Endothelial cell (in vitro differentiated cells): ENCODE data around the gene ZDHHC18. TPM values are rescaled to one million over a fixed set of nuclear protein-coding genes. Genes with fewer than 3 reads are reported as not detected.
A peak's percentile ranks its signal among the peaks of the same experiment; 100 is the strongest.

ENCODE experiments used
- DNase-seq: peaks from one replicate; pipeline ENCODE4 v3.0.0; 2021; ENCODE audit warnings: low spot score
- H3K27ac Mint-ChIP-seq: one replicate; pipeline ENCODE4 v1.8.0; 2021; ENCODE audit warnings: mixed read lengths, inconsistent platforms; ENCODE audit not compliant: unreplicated experiment
- H3K27me3 Mint-ChIP-seq: one replicate; pipeline ENCODE4 v1.8.0; 2021; ENCODE audit warnings: mild to moderate bottlenecking, moderate library complexity, mixed read lengths, inconsistent platforms; ENCODE audit not compliant: unreplicated experiment
- H3K36me3 Mint-ChIP-seq: one replicate; pipeline ENCODE4 v1.8.0; 2021; ENCODE audit warnings: mild to moderate bottlenecking, low read depth, mixed read lengths, inconsistent platforms; ENCODE audit not compliant: unreplicated experiment
- H3K4me1 Mint-ChIP-seq: one replicate; pipeline ENCODE4 v1.8.0; 2021; ENCODE audit warnings: mild to moderate bottlenecking, mixed read lengths, inconsistent platforms; ENCODE audit not compliant: unreplicated experiment
- H3K4me3 Mint-ChIP-seq: one replicate; pipeline ENCODE4 v1.8.0; 2021; ENCODE audit warnings: mild to moderate bottlenecking, mixed read lengths, inconsistent platforms; ENCODE audit not compliant: unreplicated experiment
- H3K9me3 Mint-ChIP-seq: one replicate; pipeline ENCODE4 v1.8.0; 2021; ENCODE audit warnings: mixed read lengths, inconsistent platforms; ENCODE audit not compliant: unreplicated experiment
- CTCF ChIP-seq: fragments of 200-600 bp; sonication (generic); IDR thresholded peaks from one replicate; pipeline ENCODE4 v1.5.0; 2021; ENCODE audit warnings: antibody characterized with exemption; ENCODE audit not compliant: unreplicated experiment
- total RNA-seq: library from RNA; stranded (reverse); fragmentation: NEBNext Ultra II Directional; extraction: Animal tissue kit (Norgen Biotek cat#: 25700); gene quantifications from one replicate; pipeline ENCODE4 v1.2.1, GENCODE V29; 2021; ENCODE audit not compliant: unreplicated experiment

Gene ZDHHC18
- total RNA-seq, 1 donor from 2014 or later = 32.4 TPM

- peaks cover 19% of the 10 kb centered on the region for H3K4me1 Mint-ChIP-seq
- peak overlapping the region; percentile 98 for H3K4me3 Mint-ChIP-seq
- H3K9me3 Mint-ChIP-seq = no peaks in the 10 kb centered on the region
- peaks cover 10% of the 10 kb centered on the region for H3K27me3 Mint-ChIP-seq
- TF ChIP-seq CTCF = no peak
- H3K36me3 Mint-ChIP-seq = peaks cover 51% of the 10 kb centered on the region
- no peak for DNase-seq
- H3K27ac Mint-ChIP-seq = no peak overlapping the region
These were observed 61.7 kb downstream of the ZDHHC18 start for GRCh38 chr1:26888231-26888630.

GRCh38 chr1:26889551-26890466 is 63.3 kb downstream of the ZDHHC18 start, which contains the start of gene GPN2:
TSS of gene GPN2 (minus strand) at chr1:26890283. CDS start at chr1:26890096, 187 bp downstream.
- Mint-ChIP-seq H3K27ac (peak within 1 kb of the TSS; percentile 86), H3K9me3 (no peaks in the 10 kb centered on the region), H3K4me3 (peak within 1 kb of the TSS; percentile 98), H3K27me3 (peaks cover 13% of the 10 kb centered on the region), H3K36me3 (peaks cover 51% of the 10 kb centered on the region), H3K4me1 (peaks cover 25% of the 10 kb centered on the region)
- no peak for TF ChIP-seq CTCF
- peak; percentile 65 for DNase-seq

GRCh38 chr1:26890467-26890796 is 63.9 kb downstream of the ZDHHC18 start:
- Mint-ChIP-seq H3K36me3 (peaks cover 47% of the 10 kb centered on the region), H3K4me1 (peaks cover 25% of the 10 kb centered on the region), H3K27ac (peak overlapping the region; percentile 78), H3K9me3 (no peaks in the 10 kb centered on the region), H3K27me3 (peaks cover 13% of the 10 kb centered on the region), H3K4me3 (peak overlapping the region; percentile 98)
- no peak for TF ChIP-seq CTCF
- DNase-seq = no peak

GRCh38 chr1:26894263-26894662 is 67.8 kb downstream of the ZDHHC18 start:
- peaks cover 19% of the 10 kb centered on the region for H3K4me1 Mint-ChIP-seq
- no peak for DNase-seq
- peak overlapping the region; percentile 43 for H3K4me3 Mint-ChIP-seq
- H3K27ac Mint-ChIP-seq = peak overlapping the region; percentile 46
- no peak for TF ChIP-seq CTCF
- no peaks in the 10 kb centered on the region for H3K9me3 Mint-ChIP-seq
- H3K36me3 Mint-ChIP-seq = peaks cover 36% of the 10 kb centered on the region
- H3K27me3 Mint-ChIP-seq = peaks cover 11% of the 10 kb centered on the region

- Mint-ChIP-seq H3K4me3 (peak overlapping the region; percentile 65), H3K36me3 (peaks cover 28% of the 10 kb centered on the region), H3K4me1 (peaks cover 26% of the 10 kb centered on the region), H3K9me3 (no peaks in the 10 kb centered on the region), H3K27ac (no peak overlapping the region), H3K27me3 (peaks cover 6% of the 10 kb centered on the region)
- no peak for TF ChIP-seq CTCF
- DNase-seq = no peak
These were observed 70.9 kb downstream of the ZDHHC18 start for GRCh38 chr1:26897351-26897750.
